ENCODE measurements around the gene UQCR10.

DNA sequence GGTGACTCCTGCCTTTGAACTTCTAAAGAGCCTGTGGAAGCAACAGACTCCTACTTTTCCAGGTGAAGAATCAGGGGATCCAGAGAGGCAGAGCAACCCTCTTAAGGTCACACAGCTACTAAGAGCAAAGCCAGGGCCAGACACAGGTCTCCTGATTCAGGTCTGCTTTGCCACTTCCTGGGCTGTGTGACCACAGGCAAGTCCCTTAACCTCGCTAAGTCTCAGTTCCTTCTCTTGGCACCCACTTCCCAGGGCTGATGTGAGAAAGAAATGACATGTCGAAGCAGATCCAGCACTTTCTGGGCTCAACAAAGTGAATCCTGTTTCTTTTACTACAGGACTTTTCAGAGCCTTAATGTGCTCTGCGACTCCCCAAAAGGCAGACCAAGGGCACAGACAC, 30.2 kb downstream of the UQCR10 start:
- TF ChIP-seq RARB (CRISPR knock-in tag; IDR thresholded peaks at IDR 0.05): no peak
- TF ChIP-seq ZFP3 (CRISPR knock-in tag; IDR thresholded peaks at IDR 0.05): no peak
- no peak for TF ChIP-seq ZNF8 (CRISPR knock-in tag; IDR thresholded peaks at IDR 0.05)
- TF ChIP-seq, protein P1, sequence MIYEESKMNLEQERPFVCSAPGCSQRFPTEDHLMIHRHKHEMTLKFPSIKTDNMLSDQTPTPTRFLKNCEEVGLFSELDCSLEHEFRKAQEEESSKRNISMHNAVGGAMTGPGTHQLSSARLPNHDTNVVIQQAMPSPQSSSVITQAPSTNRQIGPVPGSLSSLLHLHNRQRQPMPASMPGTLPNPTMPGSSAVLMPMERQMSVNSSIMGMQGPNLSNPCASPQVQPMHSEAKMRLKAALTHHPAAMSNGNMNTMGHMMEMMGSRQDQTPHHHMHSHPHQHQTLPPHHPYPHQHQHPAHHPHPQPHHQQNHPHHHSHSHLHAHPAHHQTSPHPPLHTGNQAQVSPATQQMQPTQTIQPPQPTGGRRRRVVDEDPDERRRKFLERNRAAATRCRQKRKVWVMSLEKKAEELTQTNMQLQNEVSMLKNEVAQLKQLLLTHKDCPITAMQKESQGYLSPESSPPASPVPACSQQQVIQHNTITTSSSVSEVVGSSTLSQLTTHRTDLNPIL (CRISPR knock-in tag; IDR thresholded peaks at IDR 0.05; ENCODE audit: low read depth): no peak
- TF ChIP-seq ZNF70 (CRISPR knock-in tag; IDR thresholded peaks at IDR 0.05): no peak
- TF ChIP-seq, protein P2, sequence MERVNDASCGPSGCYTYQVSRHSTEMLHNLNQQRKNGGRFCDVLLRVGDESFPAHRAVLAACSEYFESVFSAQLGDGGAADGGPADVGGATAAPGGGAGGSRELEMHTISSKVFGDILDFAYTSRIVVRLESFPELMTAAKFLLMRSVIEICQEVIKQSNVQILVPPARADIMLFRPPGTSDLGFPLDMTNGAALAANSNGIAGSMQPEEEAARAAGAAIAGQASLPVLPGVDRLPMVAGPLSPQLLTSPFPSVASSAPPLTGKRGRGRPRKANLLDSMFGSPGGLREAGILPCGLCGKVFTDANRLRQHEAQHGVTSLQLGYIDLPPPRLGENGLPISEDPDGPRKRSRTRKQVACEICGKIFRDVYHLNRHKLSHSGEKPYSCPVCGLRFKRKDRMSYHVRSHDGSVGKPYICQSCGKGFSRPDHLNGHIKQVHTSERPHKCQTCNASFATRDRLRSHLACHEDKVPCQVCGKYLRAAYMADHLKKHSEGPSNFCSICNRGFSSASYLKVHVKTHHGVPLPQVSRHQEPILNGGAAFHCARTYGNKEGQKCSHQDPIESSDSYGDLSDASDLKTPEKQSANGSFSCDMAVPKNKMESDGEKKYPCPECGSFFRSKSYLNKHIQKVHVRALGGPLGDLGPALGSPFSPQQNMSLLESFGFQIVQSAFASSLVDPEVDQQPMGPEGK (CRISPR knock-in tag; IDR thresholded peaks at IDR 0.05; ENCODE audit: borderline replicate concordance): no peak
- TF ChIP-seq ZC3H10 (CRISPR knock-in tag; IDR thresholded peaks at IDR 0.05): no peak
- TF ChIP-seq BACH2 (CRISPR knock-in tag; IDR thresholded peaks at IDR 0.05; ENCODE audit: borderline replicate concordance): no peak
- TF ChIP-seq, protein P3, sequence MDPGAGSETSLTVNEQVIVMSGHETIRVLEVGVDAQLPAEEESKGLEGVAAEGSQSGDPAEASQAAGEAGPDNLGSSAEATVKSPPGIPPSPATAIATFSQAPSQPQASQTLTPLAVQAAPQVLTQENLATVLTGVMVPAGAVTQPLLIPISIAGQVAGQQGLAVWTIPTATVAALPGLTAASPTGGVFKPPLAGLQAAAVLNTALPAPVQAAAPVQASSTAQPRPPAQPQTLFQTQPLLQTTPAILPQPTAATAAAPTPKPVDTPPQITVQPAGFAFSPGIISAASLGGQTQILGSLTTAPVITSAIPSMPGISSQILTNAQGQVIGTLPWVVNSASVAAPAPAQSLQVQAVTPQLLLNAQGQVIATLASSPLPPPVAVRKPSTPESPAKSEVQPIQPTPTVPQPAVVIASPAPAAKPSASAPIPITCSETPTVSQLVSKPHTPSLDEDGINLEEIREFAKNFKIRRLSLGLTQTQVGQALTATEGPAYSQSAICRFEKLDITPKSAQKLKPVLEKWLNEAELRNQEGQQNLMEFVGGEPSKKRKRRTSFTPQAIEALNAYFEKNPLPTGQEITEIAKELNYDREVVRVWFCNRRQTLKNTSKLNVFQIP (CRISPR knock-in tag; IDR thresholded peaks at IDR 0.05; ENCODE audit: borderline replicate concordance, low read depth): no peak
- TF ChIP-seq ZNF565 (CRISPR knock-in tag; conservative IDR thresholded peaks at IDR 0.05; ENCODE audit: low read depth): no peak
- no peak for TF ChIP-seq OSR1 (CRISPR knock-in tag; IDR thresholded peaks at IDR 0.05)
- TF ChIP-seq, protein P4, sequence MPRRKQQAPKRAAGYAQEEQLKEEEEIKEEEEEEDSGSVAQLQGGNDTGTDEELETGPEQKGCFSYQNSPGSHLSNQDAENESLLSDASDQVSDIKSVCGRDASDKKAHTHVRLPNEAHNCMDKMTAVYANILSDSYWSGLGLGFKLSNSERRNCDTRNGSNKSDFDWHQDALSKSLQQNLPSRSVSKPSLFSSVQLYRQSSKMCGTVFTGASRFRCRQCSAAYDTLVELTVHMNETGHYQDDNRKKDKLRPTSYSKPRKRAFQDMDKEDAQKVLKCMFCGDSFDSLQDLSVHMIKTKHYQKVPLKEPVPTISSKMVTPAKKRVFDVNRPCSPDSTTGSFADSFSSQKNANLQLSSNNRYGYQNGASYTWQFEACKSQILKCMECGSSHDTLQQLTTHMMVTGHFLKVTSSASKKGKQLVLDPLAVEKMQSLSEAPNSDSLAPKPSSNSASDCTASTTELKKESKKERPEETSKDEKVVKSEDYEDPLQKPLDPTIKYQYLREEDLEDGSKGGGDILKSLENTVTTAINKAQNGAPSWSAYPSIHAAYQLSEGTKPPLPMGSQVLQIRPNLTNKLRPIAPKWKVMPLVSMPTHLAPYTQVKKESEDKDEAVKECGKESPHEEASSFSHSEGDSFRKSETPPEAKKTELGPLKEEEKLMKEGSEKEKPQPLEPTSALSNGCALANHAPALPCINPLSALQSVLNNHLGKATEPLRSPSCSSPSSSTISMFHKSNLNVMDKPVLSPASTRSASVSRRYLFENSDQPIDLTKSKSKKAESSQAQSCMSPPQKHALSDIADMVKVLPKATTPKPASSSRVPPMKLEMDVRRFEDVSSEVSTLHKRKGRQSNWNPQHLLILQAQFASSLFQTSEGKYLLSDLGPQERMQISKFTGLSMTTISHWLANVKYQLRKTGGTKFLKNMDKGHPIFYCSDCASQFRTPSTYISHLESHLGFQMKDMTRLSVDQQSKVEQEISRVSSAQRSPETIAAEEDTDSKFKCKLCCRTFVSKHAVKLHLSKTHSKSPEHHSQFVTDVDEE (CRISPR knock-in tag; IDR thresholded peaks at IDR 0.05): no peak
- no peak for TF ChIP-seq ISL1 (CRISPR knock-in tag; IDR thresholded peaks at IDR 0.05)

All from SK-N-SH treated with all-trans-retinoic acid at 6 μM for 48 hours (cell line).